Neural progenitor cell (in vitro differentiated cells): Measurements from ENCODE around the gene BCAS3. TPM values are rescaled to one million over a fixed set of nuclear protein-coding genes. Genes with fewer than 3 reads are reported as not detected.

Experiments
- DNase-seq: peaks from one replicate; pipeline ENCODE4 v3.0.0-alpha.2; 2016; ENCODE audit warnings: low spot score
- H2AFZ ChIP-seq: fragments of 200-600 bp; sonication (generic); replicated peaks from 2 replicates; pipeline ENCODE4 v1.6.1; 2016; ENCODE audit warnings: antibody characterized with exemption
- H3F3A ChIP-seq: fragments of 200-600 bp; sonication (generic); 2 replicates; pipeline ENCODE4 v1.6.1; 2016; ENCODE audit warnings: antibody characterized with exemption, low read depth
- H3K27ac ChIP-seq: fragments of 200-600 bp; sonication (generic); 2 replicates; pipeline ENCODE4 v1.5.1; 2016; ENCODE audit warnings: mild to moderate bottlenecking
- H3K27me3 ChIP-seq: fragments of 200-600 bp; sonication (generic); 2 replicates; pipeline ENCODE4 v1.6.1; 2016; ENCODE audit warnings: mild to moderate bottlenecking, moderate library complexity
- H3K36me3 ChIP-seq: fragments of 200-600 bp; sonication (generic); 2 replicates; pipeline ENCODE4 v1.5.1; 2016
- H3K4me1 ChIP-seq: fragments of 200-600 bp; sonication (generic); 2 replicates; pipeline ENCODE4 v1.6.1; 2016; ENCODE audit warnings: mixed run types
- H3K4me2 ChIP-seq: fragments of 200-600 bp; sonication (generic); 2 replicates; pipeline ENCODE4 v1.6.1; 2016
- H3K4me3 ChIP-seq: fragments of 200-600 bp; sonication (generic); 2 replicates; pipeline ENCODE4 v1.5.1; 2016
- H3K79me2 ChIP-seq: fragments of 200-600 bp; sonication (generic); 2 replicates; pipeline ENCODE4 v1.6.1; 2016; ENCODE audit warnings: low read depth
- H3K9ac ChIP-seq: fragments of 200-600 bp; sonication (generic); 2 replicates; pipeline ENCODE4 v1.6.1; 2016
- H3K9me3 ChIP-seq: fragments of 200-600 bp; sonication (generic); 2 replicates; pipeline ENCODE4 v1.5.1; 2016; ENCODE audit warnings: low read depth
- H4K20me1 ChIP-seq: fragments of 200-600 bp; sonication (generic); 2 replicates; pipeline ENCODE4 v1.6.1; 2016; ENCODE audit warnings: low read depth
- H3K27ac Mint-ChIP-seq: 3 replicates; pipeline ENCODE4 v1.8.0; 2021; ENCODE audit warnings: mixed read lengths
- H3K27me3 Mint-ChIP-seq: 2 replicates; pipeline ENCODE4 v1.8.0; 2022; ENCODE audit warnings: low read depth, mild to moderate bottlenecking, inconsistent platforms, moderate library complexity, mixed read lengths; ENCODE audit not compliant: insufficient read depth
- H3K36me3 Mint-ChIP-seq: 3 replicates; pipeline ENCODE4 v1.8.0; 2021; ENCODE audit warnings: mixed read lengths
- H3K4me1 Mint-ChIP-seq: 3 replicates; pipeline ENCODE4 v1.8.0; 2021; ENCODE audit warnings: mixed read lengths
- H3K4me3 Mint-ChIP-seq: 3 replicates; pipeline ENCODE4 v1.8.0; 2021; ENCODE audit warnings: mild to moderate bottlenecking, moderate library complexity, mixed read lengths
- H3K9me3 Mint-ChIP-seq: 3 replicates; pipeline ENCODE4 v1.8.0; 2020; ENCODE audit warnings: mixed read lengths
- EZH2 ChIP-seq: fragments of 200-600 bp; sonication (generic); IDR thresholded peaks from 2 replicates; pipeline ENCODE4 v1.6.1; 2017; ENCODE audit warnings: antibody characterized with exemption, mild to moderate bottlenecking, moderate library complexity
- EZH2phosphoT487 ChIP-seq: fragments of 200-600 bp; sonication (generic); IDR thresholded peaks from 2 replicates; pipeline ENCODE4 v1.6.1; 2017; ENCODE audit warnings: antibody characterized with exemption
- total RNA-seq: library from RNA; depleted of rRNA; stranded (reverse); fragments of >200 nt; gene quantifications from 2 replicates; pipeline ENCODE4 v1.2.3, GENCODE V29; 2015; ENCODE audit warnings: low replicate concordance
- TF ChIP-seq, protein P1 (sequence below): fragments of 200-600 bp; sonication (generic); IDR thresholded peaks from 2 replicates; pipeline ENCODE4 v1.5.1; 2017; ENCODE audit warnings: antibody characterized with exemption, mild to moderate bottlenecking

The BCAS3 gene
- total RNA-seq, 1 donor from 2014 or later: 60.9 TPM

DNA sequence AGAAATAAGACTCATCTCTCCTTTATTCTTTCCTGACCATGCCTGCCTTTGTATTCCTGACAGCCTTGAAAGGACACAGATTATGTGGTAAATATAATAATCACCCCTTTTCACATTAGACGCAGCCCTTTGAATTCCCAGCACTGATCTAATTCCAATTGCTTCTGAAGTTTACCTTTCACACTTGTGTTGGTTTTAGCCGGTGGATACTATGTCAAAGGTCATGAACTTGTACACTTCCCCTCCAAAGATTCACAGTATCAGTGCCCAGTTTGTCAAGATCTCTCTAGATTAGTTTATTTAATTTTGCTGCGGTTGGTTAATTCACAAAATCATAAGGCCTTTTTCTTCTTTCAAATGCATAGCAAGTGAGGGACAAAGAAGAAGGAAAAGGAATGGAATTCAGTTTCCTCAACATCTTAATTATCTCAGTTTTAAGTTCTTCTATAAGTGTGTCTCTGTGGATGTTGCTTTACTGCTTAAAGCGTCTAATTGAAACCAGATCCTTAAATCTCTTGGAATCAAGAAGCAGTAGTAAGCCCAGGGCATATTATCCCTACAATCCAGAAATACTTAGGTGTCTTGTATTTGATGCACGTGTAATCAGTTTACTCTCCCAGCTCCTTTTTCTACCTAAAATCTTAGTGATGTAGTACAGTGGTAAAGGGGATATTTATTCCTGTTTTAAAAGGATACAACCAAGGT is 547.7 kb downstream of the BCAS3 start:
- Histone ChIP-seq H3K27me3 (no peaks in the 10 kb centered on the region), H3K9ac (no peak overlapping the region), H3K27ac (no peak overlapping the region), H3K4me1 (no peaks in the 10 kb centered on the region), H3K9me3 (no peaks in the 10 kb centered on the region), H3K36me3 (no peaks in the 10 kb centered on the region), H3K4me2 (no peak overlapping the region), H2AFZ (no peak overlapping the region), H3K79me2 (no peaks in the 10 kb centered on the region), H3F3A (no peaks in the 10 kb centered on the region), H4K20me1 (no peaks in the 10 kb centered on the region), H3K4me3 (no peak overlapping the region)
- Mint-ChIP-seq H3K36me3 (no peaks in the 10 kb centered on the region), H3K27me3 (no peaks in the 10 kb centered on the region), H3K4me1 (peaks cover 13% of the 10 kb centered on the region), H3K27ac (no peak overlapping the region), H3K4me3 (no peak overlapping the region), H3K9me3 (no peaks in the 10 kb centered on the region)
- TF ChIP-seq, protein P1, sequence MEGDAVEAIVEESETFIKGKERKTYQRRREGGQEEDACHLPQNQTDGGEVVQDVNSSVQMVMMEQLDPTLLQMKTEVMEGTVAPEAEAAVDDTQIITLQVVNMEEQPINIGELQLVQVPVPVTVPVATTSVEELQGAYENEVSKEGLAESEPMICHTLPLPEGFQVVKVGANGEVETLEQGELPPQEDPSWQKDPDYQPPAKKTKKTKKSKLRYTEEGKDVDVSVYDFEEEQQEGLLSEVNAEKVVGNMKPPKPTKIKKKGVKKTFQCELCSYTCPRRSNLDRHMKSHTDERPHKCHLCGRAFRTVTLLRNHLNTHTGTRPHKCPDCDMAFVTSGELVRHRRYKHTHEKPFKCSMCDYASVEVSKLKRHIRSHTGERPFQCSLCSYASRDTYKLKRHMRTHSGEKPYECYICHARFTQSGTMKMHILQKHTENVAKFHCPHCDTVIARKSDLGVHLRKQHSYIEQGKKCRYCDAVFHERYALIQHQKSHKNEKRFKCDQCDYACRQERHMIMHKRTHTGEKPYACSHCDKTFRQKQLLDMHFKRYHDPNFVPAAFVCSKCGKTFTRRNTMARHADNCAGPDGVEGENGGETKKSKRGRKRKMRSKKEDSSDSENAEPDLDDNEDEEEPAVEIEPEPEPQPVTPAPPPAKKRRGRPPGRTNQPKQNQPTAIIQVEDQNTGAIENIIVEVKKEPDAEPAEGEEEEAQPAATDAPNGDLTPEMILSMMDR: no peak
- no peak for TF ChIP-seq EZH2
- TF ChIP-seq EZH2phosphoT487: no peak
- DNase-seq: no peak

- Histone ChIP-seq H3K9ac (no peak overlapping the region), H3K36me3 (no peaks in the 10 kb centered on the region), H3K27me3 (no peaks in the 10 kb centered on the region), H3F3A (no peaks in the 10 kb centered on the region), H3K79me2 (no peaks in the 10 kb centered on the region), H4K20me1 (no peaks in the 10 kb centered on the region), H3K9me3 (no peaks in the 10 kb centered on the region), H3K4me3 (no peak overlapping the region), H3K27ac (no peak overlapping the region), H3K4me1 (peaks cover 5% of the 10 kb centered on the region), H2AFZ (no peak overlapping the region), H3K4me2 (no peak overlapping the region)
- no peak overlapping the region for H3K4me3 Mint-ChIP-seq
- TF ChIP-seq EZH2phosphoT487 (no peak), EZH2 (no peak)
- TF ChIP-seq, protein P1: no peak
- H3K4me1 Mint-ChIP-seq: peaks cover 8% of the 10 kb centered on the region
- no peaks in the 10 kb centered on the region for H3K9me3 Mint-ChIP-seq
- no peaks in the 10 kb centered on the region for H3K27me3 Mint-ChIP-seq
- H3K27ac Mint-ChIP-seq: no peak overlapping the region
- no peak for DNase-seq
- no peaks in the 10 kb centered on the region for H3K36me3 Mint-ChIP-seq
Observed at GRCh38 chr17:61227866-61228265, 550.2 kb downstream of the BCAS3 start.

DNA sequence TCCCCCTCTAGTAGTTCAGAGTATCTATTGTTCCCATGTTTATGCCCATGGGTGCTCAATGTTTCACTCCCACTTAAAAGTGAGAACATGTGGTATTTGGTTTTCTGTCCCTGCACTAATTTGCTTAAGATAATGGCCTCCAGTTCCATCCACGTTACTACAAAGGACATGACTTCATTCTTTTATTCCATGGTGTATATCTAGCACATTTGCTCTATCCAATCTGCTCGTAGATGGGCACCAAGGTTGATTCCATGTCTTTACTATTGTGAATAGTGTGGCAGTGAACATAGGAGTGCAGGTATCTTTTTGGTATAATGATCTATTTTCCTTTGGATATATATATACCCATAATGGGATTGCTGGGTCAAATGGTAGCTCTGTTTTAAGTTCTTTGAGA is 552.8 kb downstream of the BCAS3 start:
- peaks cover 7% of the 10 kb centered on the region for H3F3A ChIP-seq
- DNase-seq: no peak
- Mint-ChIP-seq H3K4me3 (no peak overlapping the region), H3K27ac (no peak overlapping the region), H3K4me1 (peaks cover 15% of the 10 kb centered on the region), H3K9me3 (no peaks in the 10 kb centered on the region), H3K36me3 (no peaks in the 10 kb centered on the region), H3K27me3 (no peaks in the 10 kb centered on the region)
- H4K20me1 ChIP-seq: peaks cover 7% of the 10 kb centered on the region
- no peak overlapping the region for H3K9ac ChIP-seq
- H3K4me2 ChIP-seq: no peak overlapping the region
- no peak overlapping the region for H3K4me3 ChIP-seq
- TF ChIP-seq EZH2phosphoT487 (no peak), EZH2 (no peak)
- TF ChIP-seq, protein P1: no peak
- peaks cover 25% of the 10 kb centered on the region for H3K4me1 ChIP-seq
- no peak overlapping the region for H2AFZ ChIP-seq
- H3K27me3 ChIP-seq: no peaks in the 10 kb centered on the region
- no peaks in the 10 kb centered on the region for H3K36me3 ChIP-seq
- H3K9me3 ChIP-seq: no peaks in the 10 kb centered on the region
- H3K27ac ChIP-seq: no peak overlapping the region
- no peaks in the 10 kb centered on the region for H3K79me2 ChIP-seq
